HEK293 (cell line): ENCODE results near the gene FMNL1.
"Not testable (repeated sequence)": the region's sequence is repeated elsewhere in the genome, so short reads cannot be mapped to it uniquely, and the experiment has no call there.

Experiments used
- CTCF ChIP-seq: fragments of 450-650 bp; formaldehyde crosslinking; IDR thresholded peaks from 2 replicates; pipeline ENCODE4 v1.5.1; 2016; ENCODE audit warnings: missing biosample characterization, missing genetic modification characterization
- TCF7L2 ChIP-seq: IDR thresholded peaks from 2 replicates; pipeline ENCODE4 v1.6.1; 2011; ENCODE audit warnings: low read depth, mild to moderate bottlenecking, inconsistent platforms, low read length, moderate library complexity, borderline replicate concordance
- ZNF121 ChIP-seq: fragments of 450-650 bp; formaldehyde crosslinking; IDR thresholded peaks from 2 replicates; pipeline ENCODE4 v1.5.1; 2016; ENCODE audit warnings: missing biosample characterization, missing genetic modification characterization
- ZNF274 ChIP-seq, 2 experiments: fragments of 200-500 bp in 1 of 2; fragments of 450-650 bp in 1 of 2; sonication (Bioruptor generic) in 1 of 2; formaldehyde crosslinking in 1 of 2; IDR thresholded peaks; 2 replicates each; pipeline versions ENCODE4 v1.5.1 to v1.6.1; 2014 to 2016; ENCODE audit warnings: borderline replicate concordance in 1 of 2, inconsistent platforms in 1 of 2, low read length in 1 of 2, missing biosample characterization in 1 of 2, missing genetic modification characterization in 1 of 2
- ZNF518A ChIP-seq: fragments of 450-650 bp; formaldehyde crosslinking; conservative IDR thresholded peaks from 2 replicates; pipeline ENCODE4 v1.5.1; 2016; ENCODE audit warnings: low read depth, missing biosample characterization, missing genetic modification characterization
- ZNF585B ChIP-seq: fragments of 450-650 bp; formaldehyde crosslinking; IDR thresholded peaks from 2 replicates; pipeline ENCODE4 v1.5.1; 2016; ENCODE audit warnings: missing biosample characterization, missing genetic modification characterization
- ZNF660 ChIP-seq: fragments of 450-650 bp; IDR thresholded peaks from 2 replicates; pipeline ENCODE4 v1.5.1; 2018; ENCODE audit warnings: missing biosample characterization, mild to moderate bottlenecking, missing genetic modification characterization

GRCh38 chr17:45201880-45202279 lies 19.8 kb upstream of the FMNL1 start:
- TF ChIP-seq ZNF585B; TCF7L2; ZNF274 (IDR thresholded peaks at IDR 0.05; ENCODE audit: low read length); ZNF274 (tag by site-specific recombination; IDR thresholded peaks at IDR 0.05; ENCODE audit: borderline replicate concordance); ZNF518A (tag by site-specific recombination); CTCF; ZNF121 (tag by site-specific recombination); ZNF660 (tag by site-specific recombination): not testable (repeated sequence)
